Adrenal gland (tissue), 12 donors: ENCODE results near the gene HINFP. TPM values are rescaled to one million over a fixed set of nuclear protein-coding genes. Genes with fewer than 3 reads are reported as not detected.

ENCODE experiments used
- DNase-seq, 7 donors: peaks; one replicate each; pipeline ENCODE4 v3.0.0-alpha.2; 2019 to 2020
- H3K27ac ChIP-seq, 5 donors: fragments of 200-600 bp; sonication (generic) in 4 of 5; 1 replicate in 3 of 5; 2 replicates in 2 of 5; pipeline versions ENCODE4 v1.5.1 to v1.8.0; 2016 to 2020; ENCODE audit warnings: mild to moderate bottlenecking in 1 of 5
- H3K27me3 ChIP-seq: fragments of 200-600 bp; 2 replicates; pipeline ENCODE4 v1.8.0; 2021
- H3K36me3 ChIP-seq, 2 donors: fragments of 200-600 bp; replicated peaks in 1 of 2; 1 replicate in 1 of 2; 2 replicates in 1 of 2; pipeline versions ENCODE4 v1.5.1 to v1.8.0; 2018 to 2022
- H3K4me1 ChIP-seq, 2 donors: fragments of 200-600 bp; replicated peaks in 1 of 2; 1 replicate in 1 of 2; 2 replicates in 1 of 2; pipeline versions ENCODE4 v1.5.1 to v1.8.0; 2018 to 2021
- H3K4me3 ChIP-seq, 4 donors: fragments of 200-600 bp; sonication (generic) in 3 of 4; one replicate each; pipeline ENCODE4 v1.5.1; 2016 to 2018
- H3K9me3 ChIP-seq, 3 donors: fragments of 200-600 bp; sonication (generic) in 1 of 3; replicated peaks in 1 of 3; 1 replicate in 2 of 3; 2 replicates in 1 of 3; pipeline versions ENCODE4 v1.5.1 to v1.8.0; 2016 to 2021
- POLR2A ChIP-seq, 2 donors: fragments of 450-650 bp; IDR thresholded peaks; one replicate each; pipeline ENCODE4 v1.6.1; 2017; ENCODE audit warnings: antibody characterized with exemption in 2 of 2, mild to moderate bottlenecking in 2 of 2, moderate library complexity in 1 of 2
- WGBS, 4 donors: extraction: QIAGEN DNeasy Blood & Tissue Kit in 2 of 4; methylation state at CpG; one replicate each; pipeline versions ENCODE4 v1.1.5 to v1.1.7; 2013 to 2017; 5-methylcytosine and 5-hydroxymethylcytosine counted together
- intact Hi-C, 2 donors: fragments of 100-400 bp; cut with DNase I; formaldehyde crosslinking; loops; one replicate each; pipeline versions ENCODE4 v1.14.1 to v1.15.0; 2022 to 2023
- polyA plus RNA-seq, 3 donors: library from polyadenylated mRNA; stranded (reverse); fragments of 200-250 nt in 2 of 3; fragments of 350-450 nt in 1 of 3; fragmentation: Illumina TruSeq in 1 of 3; extraction: RNeasy Lipid Tissue Mini Kit (QIAGEN cat#74804) in 1 of 3; gene quantifications; one replicate each; pipeline ENCODE4 v1.2.3, GENCODE V29; 2013 to 2014
- total RNA-seq, 9 donors: library from RNA; depleted of rRNA in 4 of 9; stranded (reverse); fragments of >200 nt in 4 of 9; fragments of 120-200 nt in 1 of 9; fragmentation: NEBNext Ultra II Directional in 1 of 9; extraction: Animal tissue kit (Norgen Biotek cat#: 25700) in 1 of 9; gene quantifications; one replicate each; pipeline versions ENCODE4 v1.1.0 to v1.2.4, GENCODE V29; 2013 to 2023
- TF ChIP-seq, protein P1 (sequence below), 6 experiments: fragments of 450-650 bp in 4 of 6; fragments of 200-600 bp in 2 of 6; sonication (generic) in 1 of 6; IDR thresholded peaks; 1 replicate in 5 of 6; 2 replicates in 1 of 6; pipeline versions ENCODE4 v1.5.1 to v1.8.0; 2016 to 2021; ENCODE audit warnings: antibody characterized with exemption in 6 of 6, mild to moderate bottlenecking in 2 of 6, moderate library complexity in 1 of 6
- donor health status: healthy with polysubstance abuse.
- donor health status: Bipolar disorder and iron deficiency.
- donor health status: DM: yes; HTN: yes; CAD: no.
- donor health status: DM: no; HTN: no; CAD: no.
- donor health status: DM: no; HTN: no; CAD: no.
- donor health status: DM: yes; HTN: yes; CAD: no.

Gene HINFP
- total and polyA plus RNA-seq, 12 donors: 7.4 to 39.1 (median 22.2) TPM

GRCh38 chr11:119116235-119116594 lies 5.2 kb upstream of the HINFP start:
- H3K36me3 ChIP-seq: peaks cover 0 to 39% of the 10 kb centered on the region in 2 donors
- no peak for TF ChIP-seq POLR2A (IDR thresholded peaks at IDR 0.05)
- TF ChIP-seq, protein P1, sequence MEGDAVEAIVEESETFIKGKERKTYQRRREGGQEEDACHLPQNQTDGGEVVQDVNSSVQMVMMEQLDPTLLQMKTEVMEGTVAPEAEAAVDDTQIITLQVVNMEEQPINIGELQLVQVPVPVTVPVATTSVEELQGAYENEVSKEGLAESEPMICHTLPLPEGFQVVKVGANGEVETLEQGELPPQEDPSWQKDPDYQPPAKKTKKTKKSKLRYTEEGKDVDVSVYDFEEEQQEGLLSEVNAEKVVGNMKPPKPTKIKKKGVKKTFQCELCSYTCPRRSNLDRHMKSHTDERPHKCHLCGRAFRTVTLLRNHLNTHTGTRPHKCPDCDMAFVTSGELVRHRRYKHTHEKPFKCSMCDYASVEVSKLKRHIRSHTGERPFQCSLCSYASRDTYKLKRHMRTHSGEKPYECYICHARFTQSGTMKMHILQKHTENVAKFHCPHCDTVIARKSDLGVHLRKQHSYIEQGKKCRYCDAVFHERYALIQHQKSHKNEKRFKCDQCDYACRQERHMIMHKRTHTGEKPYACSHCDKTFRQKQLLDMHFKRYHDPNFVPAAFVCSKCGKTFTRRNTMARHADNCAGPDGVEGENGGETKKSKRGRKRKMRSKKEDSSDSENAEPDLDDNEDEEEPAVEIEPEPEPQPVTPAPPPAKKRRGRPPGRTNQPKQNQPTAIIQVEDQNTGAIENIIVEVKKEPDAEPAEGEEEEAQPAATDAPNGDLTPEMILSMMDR (IDR thresholded peaks at IDR 0.05): no peak
- intact Hi-C loops: no loop called here
- no peaks in the 10 kb centered on the region for H3K9me3 ChIP-seq
- peaks cover 0 to 12% of the 10 kb centered on the region in 2 donors for H3K4me1 ChIP-seq
- no peak for DNase-seq
- 71 to 88% (median 77%) methylated on average over 4 to 10 of the region's 10 CpGs for WGBS, 4 donors
- H3K27me3 ChIP-seq: no peaks in the 10 kb centered on the region
- H3K27ac ChIP-seq: peak overlapping the region in 3 of 5 donors; percentile 28 to 76 (median 64)
- no peak overlapping the region for H3K4me3 ChIP-seq

DNA sequence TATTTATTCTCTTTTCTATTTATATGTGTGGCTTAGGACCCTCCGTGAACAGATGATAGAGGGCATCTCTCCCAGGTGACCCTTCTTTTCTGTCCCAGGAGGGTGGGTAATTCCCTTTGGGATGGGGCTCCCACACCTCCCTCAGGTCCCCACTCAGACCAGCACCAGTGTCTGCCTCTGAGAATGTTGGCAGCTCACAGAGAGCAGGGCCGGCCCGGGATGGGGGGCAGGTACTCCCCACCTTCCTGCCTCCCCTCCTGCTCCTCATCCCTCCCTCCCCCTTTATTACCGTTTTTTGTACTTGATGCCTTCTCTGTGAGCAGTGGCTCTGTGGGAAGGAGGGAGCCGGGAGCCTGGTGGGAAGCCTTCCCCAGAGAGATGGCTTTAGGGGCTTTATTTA lies 4.8 kb upstream of the HINFP start:
- H3K27ac ChIP-seq: peak overlapping the region in 3 of 5 donors; percentile 28 to 76 (median 64)
- no peak for DNase-seq
- no peaks in the 10 kb centered on the region for H3K9me3 ChIP-seq
- WGBS, 4 donors: 74 to 78% (median 76%) methylated on average over 5 of the region's 5 CpGs
- intact Hi-C loops: no loop called here
- TF ChIP-seq, protein P1 (IDR thresholded peaks at IDR 0.05): no peak
- TF ChIP-seq POLR2A (IDR thresholded peaks at IDR 0.05): no peak
- H3K4me3 ChIP-seq: no peak overlapping the region
- H3K4me1 ChIP-seq: peaks cover 0 to 12% of the 10 kb centered on the region in 2 donors
- H3K36me3 ChIP-seq: peaks cover 0 to 35% of the 10 kb centered on the region in 2 donors
- H3K27me3 ChIP-seq: no peaks in the 10 kb centered on the region

DNA sequence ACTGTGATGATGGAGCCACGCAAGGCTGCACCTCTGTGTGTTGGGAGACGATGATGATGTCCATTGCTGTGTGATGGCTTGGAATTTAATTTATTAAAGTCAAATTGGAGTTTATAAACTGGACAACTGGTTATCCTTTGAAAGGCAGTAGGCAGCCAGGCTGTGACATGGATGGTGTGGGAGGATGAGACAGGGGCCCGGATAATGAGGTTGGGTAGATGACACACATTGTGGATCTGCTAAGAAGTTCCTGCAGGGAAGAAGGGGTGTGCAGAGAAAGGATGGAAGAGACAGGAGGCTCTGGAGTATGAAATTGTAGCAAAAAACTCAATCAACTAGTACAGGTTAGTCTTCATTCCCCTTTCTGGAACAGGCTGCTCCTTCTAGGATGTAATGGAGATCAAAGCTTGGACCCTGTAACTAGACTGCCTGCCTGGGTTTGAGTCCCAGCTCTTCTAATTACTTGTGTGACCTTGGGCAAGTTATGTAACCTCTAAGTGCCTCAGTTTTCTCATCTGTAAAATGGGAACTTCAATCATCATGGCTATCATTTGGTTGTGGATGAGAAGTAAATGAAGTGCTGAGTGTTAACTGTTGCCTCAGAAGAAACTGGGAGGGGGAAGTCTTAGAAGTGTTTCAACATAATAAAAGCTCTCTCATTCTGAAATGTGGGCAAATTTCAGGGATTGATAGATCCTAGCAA lies 4.2 kb upstream of the HINFP start:
- Histone ChIP-seq H3K36me3 (peaks cover 0 to 30% of the 10 kb centered on the region in 2 donors), H3K27ac (no peak overlapping the region), H3K4me3 (no peak overlapping the region), H3K27me3 (no peaks in the 10 kb centered on the region), H3K9me3 (no peaks in the 10 kb centered on the region), H3K4me1 (peaks cover under 1 to 14% of the 10 kb centered on the region in 2 donors)
- intact Hi-C loops: no loop called here
- TF ChIP-seq POLR2A (IDR thresholded peaks at IDR 0.05): no peak
- TF ChIP-seq, protein P1 (IDR thresholded peaks at IDR 0.05): no peak
- 89 to 95% (median 91%) methylated on average over 3 of the region's 3 CpGs for WGBS, 4 donors
- DNase-seq: no peak

- peaks cover 5 to 24% of the 10 kb centered on the region in 2 donors for H3K4me1 ChIP-seq
- DNase-seq: no peak
- H3K27ac ChIP-seq: no peak overlapping the region
- H3K4me3 ChIP-seq: no peak overlapping the region
- intact Hi-C loops: no loop called here
- H3K36me3 ChIP-seq: peaks cover 0 to 20% of the 10 kb centered on the region in 2 donors
- TF ChIP-seq POLR2A (IDR thresholded peaks at IDR 0.05): no peak
- TF ChIP-seq, protein P1 (IDR thresholded peaks at IDR 0.05): no peak
- 95 to 97% (median 96%) methylated on average over 5 of the region's 5 CpGs for WGBS, 4 donors
- H3K27me3 ChIP-seq: no peaks in the 10 kb centered on the region
- H3K9me3 ChIP-seq: no peaks in the 10 kb centered on the region
These were observed 3.2 kb upstream of the HINFP start for GRCh38 chr11:119118227-119118626.
